D721Med (cell line): ENCODE results near the gene C5orf58.

Experiments
- DNase-seq: peaks from one replicate; pipeline ENCODE4 v3.0.0; 2011; ENCODE audit warnings: low spot score; ENCODE audit not compliant: insufficient read length
- FAIRE-seq: peaks from 2 replicates; lab custom pipeline; 2011; peaks lifted over from hg19 to GRCh38; lab: Jason Lieb, UNC
- CTCF ChIP-seq: IDR thresholded peaks from 2 replicates; pipeline ENCODE4 v1.5.1; 2012; ENCODE audit warnings: mild to moderate bottlenecking, control low read depth; ENCODE audit not compliant: insufficient read depth; ENCODE audit errors: missing control alignments

C5orf58 gene

GRCh38 chr5:170249355-170249754 lies 16.6 kb downstream of the C5orf58 start:
- TF ChIP-seq CTCF, result no peak
- no peak for DNase-seq
- FAIRE-seq, result no peak

- FAIRE-seq (no peak), DNase-seq (no peak)
- no peak for TF ChIP-seq CTCF
Observed at GRCh38 chr5:170250810-170251317, 18.1 kb downstream of the C5orf58 start.

GRCh38 chr5:170251462-170251861 lies 18.7 kb downstream of the C5orf58 start:
- DNase-seq (no peak), FAIRE-seq (no peak)
- no peak for TF ChIP-seq CTCF

GRCh38 chr5:170252109-170252508 lies 19.3 kb downstream of the C5orf58 start:
- DNase-seq, result no peak
- FAIRE-seq, result no peak
- TF ChIP-seq CTCF, result no peak

- no peak for TF ChIP-seq CTCF
- FAIRE-seq (no peak), DNase-seq (no peak)
Observed at GRCh38 chr5:170252720-170253350, 20.1 kb downstream of the C5orf58 start.

GRCh38 chr5:170254056-170254455 lies 21.3 kb downstream of the C5orf58 start:
- TF ChIP-seq CTCF, result no peak
- DNase-seq, result no peak
- FAIRE-seq, result no peak

GRCh38 chr5:170256571-170256970 lies 23.8 kb downstream of the C5orf58 start:
- DNase-seq (no peak), FAIRE-seq (no peak)
- no peak for TF ChIP-seq CTCF
